Measurements from ENCODE around the gene COX4I2.

COX4I2 gene

GRCh38 chr20:31690124-31690666, 52.5 kb downstream of the COX4I2 start:
- no peak overlapping the region for H3K4me3 ChIP-seq (ENCODE audit: low read depth, low read length)
- no peak for TF ChIP-seq CTCF (IDR thresholded peaks at IDR 0.05; ENCODE audit: low read depth, low read length)

- H3K4me3 ChIP-seq (ENCODE audit: low read depth, low read length): no peak overlapping the region
- TF ChIP-seq CTCF (IDR thresholded peaks at IDR 0.05; ENCODE audit: low read depth, low read length): no peak
These were observed 54.0 kb downstream of the COX4I2 start for GRCh38 chr20:31691646-31692275.

- no peak for TF ChIP-seq CTCF (IDR thresholded peaks at IDR 0.05; ENCODE audit: low read depth, low read length)
- no peak overlapping the region for H3K4me3 ChIP-seq (ENCODE audit: low read depth, low read length)
These were observed 55.7 kb downstream of the COX4I2 start for GRCh38 chr20:31693402-31693801.

DNA sequence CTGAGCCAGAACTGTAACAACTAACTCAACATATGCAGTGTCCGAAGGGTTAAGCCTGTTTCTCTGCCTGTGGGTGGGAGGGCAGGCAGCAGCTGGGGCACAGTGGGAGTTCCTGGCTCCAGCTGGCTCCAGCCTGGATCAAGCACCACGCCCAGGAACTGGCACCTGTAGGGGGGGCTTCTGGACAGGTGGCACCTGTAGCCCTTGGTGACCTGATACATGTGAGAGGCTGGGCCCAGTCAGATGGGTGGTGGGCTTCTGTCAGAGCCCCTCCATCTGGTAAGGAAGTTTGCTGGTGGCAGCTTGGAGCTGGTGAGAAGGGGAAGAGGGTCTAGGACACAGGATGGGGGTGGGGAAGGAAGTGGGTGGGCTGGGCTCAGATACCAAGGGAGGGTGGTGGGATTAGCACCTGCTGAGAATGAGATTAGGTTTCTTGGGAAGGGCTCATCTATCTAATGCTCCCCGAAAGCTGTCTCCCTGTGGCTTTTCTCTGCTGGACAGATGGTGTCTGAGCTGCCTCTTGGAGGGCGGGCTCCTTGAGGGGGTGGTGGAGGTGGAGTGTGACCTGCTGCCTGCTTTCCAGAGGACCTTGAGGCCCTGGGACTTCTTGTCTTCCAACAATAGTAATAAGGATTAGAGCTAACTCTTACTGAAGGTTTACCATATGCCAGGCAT, 56.4 kb downstream of the COX4I2 start:
- no peak for TF ChIP-seq CTCF (IDR thresholded peaks at IDR 0.05; ENCODE audit: low read depth, low read length)

More for the DNA sequence above, 56.4 kb downstream of the COX4I2 start:
- no peak overlapping the region for H3K4me3 ChIP-seq (ENCODE audit: low read depth, low read length)

All from WI38 (cell line).